ENCODE results near the gene FLNA. TPM values are rescaled to one million over a fixed set of nuclear protein-coding genes. Genes with fewer than 3 reads are reported as not detected.

Gene FLNA
- total and polyA plus RNA-seq, 9 of the 15 experiments (the other 6 are each of a cell fraction or from before 2014, with no cell fraction given), result 6.2 to 735 (median 135) TPM

GRCh38 chrX:154371789-154372300, 2.6 kb downstream of the FLNA start:
- peaks cover 18 to 80% of the 10 kb centered on the region in 2 experiments for H3K4me1 ChIP-seq (replicated peaks in 1 of 2; ENCODE audit: control insufficient read depth in 2 of 2, insufficient read depth in 2 of 2, low read length in 2 of 2)
- peak overlapping the region; percentile 67; the same call in 1 of the 2 replicates for H3K4me2 ChIP-seq (ENCODE audit: insufficient read depth, low read length)
- peaks cover 42% of the 10 kb centered on the region for H3K79me2 ChIP-seq (ENCODE audit: control insufficient read depth, insufficient read depth, low read length)
- WGBS (ENCODE audit: insufficient coverage, low coverage, missing lambda C conversion rate), result 26% methylated on average over 15 of the region's 43 CpGs
- POLR2A ChIA-PET, result no interaction called here
- H3K27me3 ChIP-seq (ENCODE audit: control insufficient read depth in 2 of 2, insufficient read depth in 2 of 2, low read length in 2 of 2), result no peaks in the 10 kb centered on the region
- intact Hi-C loops (cut with micrococcal nuclease) (loop anchor here (5.0 to 10.0 kb wide), 2 partner anchors 123 to 445 kb away; partner anchors contain the start of gene SLC10A3), in situ Hi-C loops (cut with MboI) (loop anchor here (10.0 kb wide), 1 partner anchor 163 kb away; no protein-coding TSS in a partner anchor)
- no peaks in the 10 kb centered on the region for H3K9me3 ChIP-seq (replicated peaks; ENCODE audit: control insufficient read depth, insufficient read depth, low read depth, low read length)
- no peaks in the 10 kb centered on the region for H3K9me1 ChIP-seq (ENCODE audit: control insufficient read depth, insufficient read depth, low read length)
- no peak for DNase-seq (ENCODE audit: extremely low read depth in 1 of 4, low spot score in 3 of 4)
- no peaks in the 10 kb centered on the region; the same call in 1 of the 2 replicates for H4K20me1 ChIP-seq (replicated peaks; ENCODE audit: control insufficient read depth, insufficient read depth, low read length)
- ATAC-seq, result peak; percentile 1; the same call in 2 of the 3 replicates
- no TSS peak for BruUV-seq (replicated peaks)
- peak overlapping the region; percentile 89 for H3K4me3 ChIP-seq
- H3K9ac ChIP-seq (ENCODE audit: insufficient read depth in 1 of 2, low read depth in 2 of 2, low read length in 2 of 2), result peak overlapping the region; percentile 47 to 90; a peak in 3 of 4 replicates
- peaks cover 20% of the 10 kb centered on the region; the same call in 2 of the 3 replicates for H3K36me3 ChIP-seq (ENCODE audit: control insufficient read depth, insufficient read depth, low read length)
- CTCF ChIA-PET (ENCODE audit: low intra/inter-chr PET ratio), result interaction anchor here (4.5 kb wide), 1 partner anchor 163 kb away, joined by 63 read pairs; no protein-coding TSS in a partner anchor
- H2AFZ ChIP-seq (ENCODE audit: low read depth, low read length), result no peak overlapping the region
- H3K27ac ChIP-seq (ENCODE audit: extremely low read depth, low read depth, low read length), result peak overlapping the region; percentile 52; the same call in 1 of the 3 replicates
- TF ChIP-seq RUNX1 (IDR thresholded peaks at IDR 0.05; ENCODE audit: low read depth) (no peak), NFE2L1 (tag; IDR thresholded peaks at IDR 0.05; ENCODE audit: borderline replicate concordance, low read depth) (no peak), SRSF7 (optimal IDR thresholded peaks at IDR 0.05; ENCODE audit: low read depth, low read length) (no peak), HNRNPL (IDR thresholded peaks at IDR 0.05; ENCODE audit: low read depth, low read length) (peak; percentile 88), ZNF707 (CRISPR knock-in tag; conservative IDR thresholded peaks at IDR 0.05) (no peak)
- TF ChIP-seq, protein P1, sequence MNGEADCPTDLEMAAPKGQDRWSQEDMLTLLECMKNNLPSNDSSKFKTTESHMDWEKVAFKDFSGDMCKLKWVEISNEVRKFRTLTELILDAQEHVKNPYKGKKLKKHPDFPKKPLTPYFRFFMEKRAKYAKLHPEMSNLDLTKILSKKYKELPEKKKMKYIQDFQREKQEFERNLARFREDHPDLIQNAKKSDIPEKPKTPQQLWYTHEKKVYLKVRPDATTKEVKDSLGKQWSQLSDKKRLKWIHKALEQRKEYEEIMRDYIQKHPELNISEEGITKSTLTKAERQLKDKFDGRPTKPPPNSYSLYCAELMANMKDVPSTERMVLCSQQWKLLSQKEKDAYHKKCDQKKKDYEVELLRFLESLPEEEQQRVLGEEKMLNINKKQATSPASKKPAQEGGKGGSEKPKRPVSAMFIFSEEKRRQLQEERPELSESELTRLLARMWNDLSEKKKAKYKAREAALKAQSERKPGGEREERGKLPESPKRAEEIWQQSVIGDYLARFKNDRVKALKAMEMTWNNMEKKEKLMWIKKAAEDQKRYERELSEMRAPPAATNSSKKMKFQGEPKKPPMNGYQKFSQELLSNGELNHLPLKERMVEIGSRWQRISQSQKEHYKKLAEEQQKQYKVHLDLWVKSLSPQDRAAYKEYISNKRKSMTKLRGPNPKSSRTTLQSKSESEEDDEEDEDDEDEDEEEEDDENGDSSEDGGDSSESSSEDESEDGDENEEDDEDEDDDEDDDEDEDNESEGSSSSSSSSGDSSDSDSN (IDR thresholded peaks at IDR 0.05; ENCODE audit: borderline replicate concordance in 1 of 2, low read depth in 2 of 2, low read length in 2 of 2), result 0 out of 4 replicates have a peak, but pooled peaks of 1 of the 2 experiments have one; percentile 30
- TF ChIP-seq, protein P2, sequence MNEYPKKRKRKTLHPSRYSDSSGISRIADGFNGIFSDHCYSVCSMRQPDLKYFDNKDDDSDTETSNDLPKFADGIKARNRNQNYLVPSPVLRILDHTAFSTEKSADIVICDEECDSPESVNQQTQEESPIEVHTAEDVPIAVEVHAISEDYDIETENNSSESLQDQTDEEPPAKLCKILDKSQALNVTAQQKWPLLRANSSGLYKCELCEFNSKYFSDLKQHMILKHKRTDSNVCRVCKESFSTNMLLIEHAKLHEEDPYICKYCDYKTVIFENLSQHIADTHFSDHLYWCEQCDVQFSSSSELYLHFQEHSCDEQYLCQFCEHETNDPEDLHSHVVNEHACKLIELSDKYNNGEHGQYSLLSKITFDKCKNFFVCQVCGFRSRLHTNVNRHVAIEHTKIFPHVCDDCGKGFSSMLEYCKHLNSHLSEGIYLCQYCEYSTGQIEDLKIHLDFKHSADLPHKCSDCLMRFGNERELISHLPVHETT (CRISPR knock-in tag; conservative IDR thresholded peaks at IDR 0.05 in 1 of 2, IDR thresholded peaks at IDR 0.05 in 1 of 2), result 0 out of 4 replicates have a peak, but pooled peaks of 1 of the 2 experiments have one; percentile 15
- TF ChIP-seq, protein P3, sequence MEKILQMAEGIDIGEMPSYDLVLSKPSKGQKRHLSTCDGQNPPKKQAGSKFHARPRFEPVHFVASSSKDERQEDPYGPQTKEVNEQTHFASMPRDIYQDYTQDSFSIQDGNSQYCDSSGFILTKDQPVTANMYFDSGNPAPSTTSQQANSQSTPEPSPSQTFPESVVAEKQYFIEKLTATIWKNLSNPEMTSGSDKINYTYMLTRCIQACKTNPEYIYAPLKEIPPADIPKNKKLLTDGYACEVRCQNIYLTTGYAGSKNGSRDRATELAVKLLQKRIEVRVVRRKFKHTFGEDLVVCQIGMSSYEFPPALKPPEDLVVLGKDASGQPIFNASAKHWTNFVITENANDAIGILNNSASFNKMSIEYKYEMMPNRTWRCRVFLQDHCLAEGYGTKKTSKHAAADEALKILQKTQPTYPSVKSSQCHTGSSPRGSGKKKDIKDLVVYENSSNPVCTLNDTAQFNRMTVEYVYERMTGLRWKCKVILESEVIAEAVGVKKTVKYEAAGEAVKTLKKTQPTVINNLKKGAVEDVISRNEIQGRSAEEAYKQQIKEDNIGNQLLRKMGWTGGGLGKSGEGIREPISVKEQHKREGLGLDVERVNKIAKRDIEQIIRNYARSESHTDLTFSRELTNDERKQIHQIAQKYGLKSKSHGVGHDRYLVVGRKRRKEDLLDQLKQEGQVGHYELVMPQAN (IDR thresholded peaks at IDR 0.05; ENCODE audit: borderline replicate concordance), result no peak
- FAIRE-seq, result no peak
